Neural cell (in vitro differentiated cells): ENCODE measurements around the gene APBA3.

Source experiments
- EP300 ChIP-seq: fragments of 450-650 bp; conservative IDR thresholded peaks from 2 replicates; pipeline ENCODE4 v1.6.1; 2014; ENCODE audit warnings: antibody characterized with exemption, mild to moderate bottlenecking, moderate library complexity; ENCODE audit not compliant: poor library complexity, severe bottlenecking
- EZH2 ChIP-seq: fragments of 200-600, 300-800 bp; shearing (Covaris generic), sonication (generic); IDR thresholded peaks from 2 replicates; pipeline ENCODE4 v1.6.1; 2014; ENCODE audit warnings: antibody characterized with exemption, low read length, borderline replicate concordance, mild to moderate bottlenecking; ENCODE audit not compliant: insufficient read depth, poor library complexity, severe bottlenecking
- MXI1 ChIP-seq: fragments of 450-650 bp; conservative IDR thresholded peaks from 2 replicates; pipeline ENCODE4 v1.6.1; 2014; ENCODE audit warnings: antibody characterized with exemption, mild to moderate bottlenecking; ENCODE audit not compliant: poor library complexity, severe bottlenecking
- POLR2AphosphoS5 ChIP-seq: IDR thresholded peaks from 2 replicates; pipeline ENCODE4 v1.6.1; 2012
- RAD21 ChIP-seq: fragments of 450-650 bp; conservative IDR thresholded peaks from 2 replicates; pipeline ENCODE4 v1.6.1; 2014; ENCODE audit warnings: antibody characterized with exemption, mild to moderate bottlenecking, moderate library complexity
- SMC3 ChIP-seq: fragments of 450-650 bp; conservative IDR thresholded peaks from 2 replicates; pipeline ENCODE4 v1.6.1; 2014; ENCODE audit warnings: antibody characterized with exemption, mild to moderate bottlenecking, moderate library complexity; ENCODE audit not compliant: poor library complexity
- TAF1 ChIP-seq: IDR thresholded peaks from 2 replicates; pipeline ENCODE4 v1.6.1; 2012; ENCODE audit warnings: low read depth
- TF ChIP-seq, protein P1 (sequence below): fragments of 450-650 bp; IDR thresholded peaks from 2 replicates; pipeline ENCODE4 v1.5.1; 2014; ENCODE audit warnings: antibody characterized with exemption, mild to moderate bottlenecking, moderate library complexity; ENCODE audit not compliant: poor library complexity, severe bottlenecking
- TF ChIP-seq, protein P2 (sequence below): IDR thresholded peaks from 2 replicates; pipeline ENCODE4 v1.6.1; 2012; ENCODE audit warnings: borderline replicate concordance

DNA sequence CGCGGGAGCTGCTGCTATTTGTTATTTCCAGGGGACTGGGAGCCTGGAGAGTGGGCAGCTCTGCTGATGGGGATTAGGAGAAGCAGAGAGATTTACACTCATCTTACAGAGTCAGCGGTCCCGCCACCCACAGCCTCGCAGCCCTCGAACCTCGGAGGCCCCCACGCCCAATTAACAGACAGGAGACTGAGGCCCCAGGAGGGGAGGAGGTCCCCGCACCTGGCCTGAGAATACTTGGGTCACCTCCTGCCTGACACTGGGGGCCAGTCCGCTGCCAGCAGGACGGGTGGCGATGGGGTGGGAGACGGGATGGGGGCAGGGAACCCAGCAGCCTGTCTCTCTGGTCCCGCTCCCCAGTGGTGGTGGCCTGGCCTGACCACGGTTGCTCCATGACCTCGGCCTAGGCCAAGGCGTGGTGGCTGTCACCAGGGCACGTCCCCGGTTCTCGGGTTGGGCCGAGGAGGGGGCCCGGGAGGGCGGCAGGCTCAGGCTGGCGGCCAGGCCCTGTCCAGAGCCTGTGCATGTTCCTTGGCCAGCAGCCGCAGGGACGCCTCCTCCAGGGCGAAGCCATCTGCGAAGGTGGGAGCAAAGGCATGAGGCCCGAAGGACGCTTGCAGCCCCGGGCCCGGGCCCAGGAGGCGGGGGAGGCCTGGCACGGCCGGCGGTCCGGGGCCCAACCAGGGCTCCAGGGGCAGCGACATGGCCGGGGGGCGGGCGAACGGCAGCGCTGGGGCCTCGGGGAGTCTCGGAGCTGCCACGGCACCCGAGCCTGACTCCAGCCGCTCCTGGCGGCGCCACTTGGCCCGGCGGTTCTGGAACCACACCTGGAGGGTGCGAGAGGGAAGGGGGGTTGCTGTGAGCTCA, 8.9 kb upstream of the APBA3 start:
- TF ChIP-seq POLR2AphosphoS5 (no peak), TAF1 (no peak), EZH2 (no peak), EP300 (no peak), RAD21 (no peak), MXI1 (no peak), SMC3 (no peak)
- TF ChIP-seq, protein P1, sequence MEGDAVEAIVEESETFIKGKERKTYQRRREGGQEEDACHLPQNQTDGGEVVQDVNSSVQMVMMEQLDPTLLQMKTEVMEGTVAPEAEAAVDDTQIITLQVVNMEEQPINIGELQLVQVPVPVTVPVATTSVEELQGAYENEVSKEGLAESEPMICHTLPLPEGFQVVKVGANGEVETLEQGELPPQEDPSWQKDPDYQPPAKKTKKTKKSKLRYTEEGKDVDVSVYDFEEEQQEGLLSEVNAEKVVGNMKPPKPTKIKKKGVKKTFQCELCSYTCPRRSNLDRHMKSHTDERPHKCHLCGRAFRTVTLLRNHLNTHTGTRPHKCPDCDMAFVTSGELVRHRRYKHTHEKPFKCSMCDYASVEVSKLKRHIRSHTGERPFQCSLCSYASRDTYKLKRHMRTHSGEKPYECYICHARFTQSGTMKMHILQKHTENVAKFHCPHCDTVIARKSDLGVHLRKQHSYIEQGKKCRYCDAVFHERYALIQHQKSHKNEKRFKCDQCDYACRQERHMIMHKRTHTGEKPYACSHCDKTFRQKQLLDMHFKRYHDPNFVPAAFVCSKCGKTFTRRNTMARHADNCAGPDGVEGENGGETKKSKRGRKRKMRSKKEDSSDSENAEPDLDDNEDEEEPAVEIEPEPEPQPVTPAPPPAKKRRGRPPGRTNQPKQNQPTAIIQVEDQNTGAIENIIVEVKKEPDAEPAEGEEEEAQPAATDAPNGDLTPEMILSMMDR = no peak
- TF ChIP-seq, protein P2, sequence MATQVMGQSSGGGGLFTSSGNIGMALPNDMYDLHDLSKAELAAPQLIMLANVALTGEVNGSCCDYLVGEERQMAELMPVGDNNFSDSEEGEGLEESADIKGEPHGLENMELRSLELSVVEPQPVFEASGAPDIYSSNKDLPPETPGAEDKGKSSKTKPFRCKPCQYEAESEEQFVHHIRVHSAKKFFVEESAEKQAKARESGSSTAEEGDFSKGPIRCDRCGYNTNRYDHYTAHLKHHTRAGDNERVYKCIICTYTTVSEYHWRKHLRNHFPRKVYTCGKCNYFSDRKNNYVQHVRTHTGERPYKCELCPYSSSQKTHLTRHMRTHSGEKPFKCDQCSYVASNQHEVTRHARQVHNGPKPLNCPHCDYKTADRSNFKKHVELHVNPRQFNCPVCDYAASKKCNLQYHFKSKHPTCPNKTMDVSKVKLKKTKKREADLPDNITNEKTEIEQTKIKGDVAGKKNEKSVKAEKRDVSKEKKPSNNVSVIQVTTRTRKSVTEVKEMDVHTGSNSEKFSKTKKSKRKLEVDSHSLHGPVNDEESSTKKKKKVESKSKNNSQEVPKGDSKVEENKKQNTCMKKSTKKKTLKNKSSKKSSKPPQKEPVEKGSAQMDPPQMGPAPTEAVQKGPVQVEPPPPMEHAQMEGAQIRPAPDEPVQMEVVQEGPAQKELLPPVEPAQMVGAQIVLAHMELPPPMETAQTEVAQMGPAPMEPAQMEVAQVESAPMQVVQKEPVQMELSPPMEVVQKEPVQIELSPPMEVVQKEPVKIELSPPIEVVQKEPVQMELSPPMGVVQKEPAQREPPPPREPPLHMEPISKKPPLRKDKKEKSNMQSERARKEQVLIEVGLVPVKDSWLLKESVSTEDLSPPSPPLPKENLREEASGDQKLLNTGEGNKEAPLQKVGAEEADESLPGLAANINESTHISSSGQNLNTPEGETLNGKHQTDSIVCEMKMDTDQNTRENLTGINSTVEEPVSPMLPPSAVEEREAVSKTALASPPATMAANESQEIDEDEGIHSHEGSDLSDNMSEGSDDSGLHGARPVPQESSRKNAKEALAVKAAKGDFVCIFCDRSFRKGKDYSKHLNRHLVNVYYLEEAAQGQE = no peak
